ENCODE results near the gene RTN4RL2. TPM values are rescaled to one million over a fixed set of nuclear protein-coding genes. Genes with fewer than 3 reads are reported as not detected.

RTN4RL2 gene
- polyA plus RNA-seq (2012; ENCODE audit: low read depth, missing spikeins), result not detected

GRCh38 chr11:57460022-57460757, at the start of gene RTN4RL2:
Gene RTN4RL2, plus strand, starts transcription at chr11:57460528. Its CDS starts 338 bp downstream, at chr11:57460866.
- peak; percentile 78 for FAIRE-seq
- TF ChIP-seq POLR2A (IDR thresholded peaks at IDR 0.05; ENCODE audit: low read depth, low read length) (no peak), POU2F2 (IDR thresholded peaks at IDR 0.05; ENCODE audit: low read depth, low read length) (no peak), PAX5 (IDR thresholded peaks at IDR 0.05; ENCODE audit: insufficient read depth, low read length, severe bottlenecking) (no peak), POLR2AphosphoS5 (IDR thresholded peaks at IDR 0.05; ENCODE audit: low read depth, low read length) (no peak), TAF1 (IDR thresholded peaks at IDR 0.05; ENCODE audit: low read depth, low read length) (no peak), SPI1 (IDR thresholded peaks at IDR 0.05; ENCODE audit: low read depth, low read length) (no peak)

GRCh38 chr11:57413681-57414080, 46.6 kb upstream of the RTN4RL2 start:
- DNase-seq (ENCODE audit: insufficient read length, low spot score) (no peak), FAIRE-seq (no peak)
- no peak for TF ChIP-seq POLR2AphosphoS5 (IDR thresholded peaks at IDR 0.05; ENCODE audit: low read depth, low read length)

More at GRCh38 chr11:57460022-57460757, at the start of gene RTN4RL2:
- peak; percentile 84 for DNase-seq (ENCODE audit: insufficient read length, low spot score)

DNA sequence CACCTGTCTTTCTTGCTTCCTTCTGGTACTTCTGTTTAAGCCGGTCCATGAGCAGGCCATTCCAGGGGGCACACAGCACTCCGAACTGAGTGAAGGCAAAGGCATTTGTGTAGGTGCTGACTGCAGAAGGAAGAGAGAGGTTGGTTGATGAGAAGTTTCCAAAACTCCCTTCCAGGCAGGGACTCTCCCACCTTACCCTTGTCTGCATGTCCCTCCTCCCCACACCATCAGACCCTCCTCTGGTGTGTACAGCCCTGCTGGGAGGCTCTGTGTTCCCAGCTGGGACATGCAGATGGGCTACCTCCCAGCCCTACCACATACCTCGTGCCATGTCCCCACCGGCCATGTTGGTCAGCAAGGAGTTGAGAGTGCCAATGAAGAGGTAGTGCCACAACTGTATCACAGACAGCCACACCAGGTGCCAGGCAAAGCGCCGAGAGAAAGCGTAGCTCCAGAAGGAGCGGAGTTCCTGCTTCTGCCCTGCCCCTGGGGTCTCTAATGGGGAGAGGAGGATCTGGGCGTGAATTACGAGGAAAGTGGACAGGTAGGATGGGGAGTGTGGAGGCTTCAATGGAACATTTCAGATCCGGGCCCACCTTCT, 45.6 kb upstream of the RTN4RL2 start:
- TF ChIP-seq SPI1 (IDR thresholded peaks at IDR 0.05; ENCODE audit: low read depth, low read length) (no peak), POU2F2 (IDR thresholded peaks at IDR 0.05; ENCODE audit: low read depth, low read length) (no peak), POLR2A (IDR thresholded peaks at IDR 0.05; ENCODE audit: low read depth, low read length) (no peak), POLR2AphosphoS5 (IDR thresholded peaks at IDR 0.05; ENCODE audit: low read depth, low read length) (0 out of 2 replicates have a peak, but pooled peaks have one; percentile 16), TAF1 (IDR thresholded peaks at IDR 0.05; ENCODE audit: low read depth, low read length) (no peak), PAX5 (IDR thresholded peaks at IDR 0.05; ENCODE audit: insufficient read depth, low read length, severe bottlenecking) (no peak)
- FAIRE-seq (no peak), DNase-seq (ENCODE audit: insufficient read length, low spot score) (no peak)

GRCh38 chr11:57416436-57416835, 43.9 kb upstream of the RTN4RL2 start:
- no peak for FAIRE-seq
- no peak for TF ChIP-seq POU2F2 (IDR thresholded peaks at IDR 0.05; ENCODE audit: low read depth, low read length)
- no peak for TF ChIP-seq POLR2A (IDR thresholded peaks at IDR 0.05; ENCODE audit: low read depth, low read length)
- no peak for TF ChIP-seq PAX5 (IDR thresholded peaks at IDR 0.05; ENCODE audit: insufficient read depth, low read length, severe bottlenecking)
- no peak for TF ChIP-seq SPI1 (IDR thresholded peaks at IDR 0.05; ENCODE audit: low read depth, low read length)
- no peak for TF ChIP-seq POLR2AphosphoS5 (IDR thresholded peaks at IDR 0.05; ENCODE audit: low read depth, low read length)
- no peak for TF ChIP-seq TAF1 (IDR thresholded peaks at IDR 0.05; ENCODE audit: low read depth, low read length)

DNA sequence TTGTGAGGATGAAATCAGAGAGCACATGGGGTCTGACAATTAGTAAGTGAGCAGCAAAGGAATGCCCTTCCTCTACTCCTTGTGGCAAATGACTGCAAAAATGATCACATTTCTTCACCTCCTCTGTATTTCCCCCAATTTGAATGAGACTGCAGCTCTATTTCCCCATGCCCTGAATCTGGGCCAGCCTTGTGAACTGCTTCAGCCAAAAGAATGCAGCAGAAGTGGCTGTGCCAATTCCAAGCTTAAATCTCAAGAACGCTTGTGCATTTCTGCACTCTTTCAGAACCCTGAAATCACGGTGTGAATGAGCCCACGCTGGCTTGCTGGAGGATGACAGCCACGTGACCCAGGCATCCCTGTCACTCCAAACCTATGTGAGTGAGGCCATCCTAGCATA, 43.3 kb upstream of the RTN4RL2 start:
- TF ChIP-seq POU2F2 (IDR thresholded peaks at IDR 0.05; ENCODE audit: low read depth, low read length) (no peak), TAF1 (IDR thresholded peaks at IDR 0.05; ENCODE audit: low read depth, low read length) (no peak), POLR2A (IDR thresholded peaks at IDR 0.05; ENCODE audit: low read depth, low read length) (no peak), SPI1 (IDR thresholded peaks at IDR 0.05; ENCODE audit: low read depth, low read length) (no peak), POLR2AphosphoS5 (IDR thresholded peaks at IDR 0.05; ENCODE audit: low read depth, low read length) (no peak), PAX5 (IDR thresholded peaks at IDR 0.05; ENCODE audit: insufficient read depth, low read length, severe bottlenecking) (no peak)

More at GRCh38 chr11:57416436-57416835, 43.9 kb upstream of the RTN4RL2 start:
- no peak for DNase-seq (ENCODE audit: insufficient read length, low spot score)

DNA sequence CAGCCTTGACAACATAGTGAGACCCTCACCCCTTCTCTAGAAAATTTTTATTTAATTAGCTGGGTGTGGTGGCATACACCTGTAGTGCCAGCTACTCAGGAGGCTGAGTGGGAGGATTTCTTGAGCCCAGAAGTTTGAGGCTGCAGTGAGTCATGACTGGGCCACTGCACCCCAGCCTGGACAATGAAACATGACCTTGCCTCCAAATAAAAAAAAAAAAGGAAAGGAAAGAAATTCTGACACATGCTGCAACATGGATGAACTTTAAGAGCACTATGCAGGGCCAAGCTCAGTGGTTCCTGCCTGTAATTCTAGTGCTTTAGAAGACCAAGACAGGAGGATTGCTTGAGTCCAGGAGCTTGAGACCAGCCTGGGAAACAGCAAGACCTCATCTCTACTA, 42.2 kb upstream of the RTN4RL2 start:
- DNase-seq (ENCODE audit: insufficient read length, low spot score) (no peak), FAIRE-seq (no peak)
- TF ChIP-seq POLR2AphosphoS5 (IDR thresholded peaks at IDR 0.05; ENCODE audit: low read depth, low read length) (no peak), PAX5 (IDR thresholded peaks at IDR 0.05; ENCODE audit: insufficient read depth, low read length, severe bottlenecking) (no peak), SPI1 (IDR thresholded peaks at IDR 0.05; ENCODE audit: low read depth, low read length) (no peak), POU2F2 (IDR thresholded peaks at IDR 0.05; ENCODE audit: low read depth, low read length) (no peak), TAF1 (IDR thresholded peaks at IDR 0.05; ENCODE audit: low read depth, low read length) (no peak), POLR2A (IDR thresholded peaks at IDR 0.05; ENCODE audit: low read depth, low read length) (no peak)

More for the DNA sequence above, 43.3 kb upstream of the RTN4RL2 start:
- no peak for DNase-seq (ENCODE audit: insufficient read length, low spot score)
- no peak for FAIRE-seq

GRCh38 chr11:57419146-57419545, 41.2 kb upstream of the RTN4RL2 start:
- TF ChIP-seq TAF1 (IDR thresholded peaks at IDR 0.05; ENCODE audit: low read depth, low read length) (no peak), POU2F2 (IDR thresholded peaks at IDR 0.05; ENCODE audit: low read depth, low read length) (no peak), POLR2A (IDR thresholded peaks at IDR 0.05; ENCODE audit: low read depth, low read length) (no peak), POLR2AphosphoS5 (IDR thresholded peaks at IDR 0.05; ENCODE audit: low read depth, low read length) (no peak), PAX5 (IDR thresholded peaks at IDR 0.05; ENCODE audit: insufficient read depth, low read length, severe bottlenecking) (no peak)
- FAIRE-seq, result no peak
- no peak for DNase-seq (ENCODE audit: insufficient read length, low spot score)

DNA sequence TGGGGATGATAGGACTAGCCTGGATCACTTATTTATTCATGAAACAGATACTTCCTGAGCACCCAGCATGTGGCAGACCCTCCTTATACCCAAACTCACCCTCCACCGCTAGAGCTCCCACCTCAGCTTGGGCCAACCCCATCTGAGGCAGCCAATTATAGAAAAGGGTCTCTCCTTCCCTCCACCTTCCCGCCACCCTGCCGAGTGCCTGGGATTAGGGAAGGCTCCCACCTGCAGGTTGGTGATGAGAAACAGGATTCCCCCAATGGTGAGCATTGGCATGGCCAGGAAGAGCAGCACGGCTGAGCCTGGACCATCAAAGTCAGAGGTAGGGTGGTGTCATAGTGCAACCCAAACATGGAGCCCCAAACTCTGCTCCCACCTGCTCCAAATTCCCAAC, 39.3 kb upstream of the RTN4RL2 start:
- no peak for DNase-seq (ENCODE audit: insufficient read length, low spot score)
- no peak for FAIRE-seq
- no peak for TF ChIP-seq PAX5 (IDR thresholded peaks at IDR 0.05; ENCODE audit: insufficient read depth, low read length, severe bottlenecking)
- 0 out of 2 replicates have a peak, but pooled peaks have one; percentile 33 for TF ChIP-seq POLR2A (IDR thresholded peaks at IDR 0.05; ENCODE audit: low read depth, low read length)
- TF ChIP-seq POU2F2 (IDR thresholded peaks at IDR 0.05; ENCODE audit: low read depth, low read length), result no peak
- no peak for TF ChIP-seq SPI1 (IDR thresholded peaks at IDR 0.05; ENCODE audit: low read depth, low read length)
- TF ChIP-seq POLR2AphosphoS5 (IDR thresholded peaks at IDR 0.05; ENCODE audit: low read depth, low read length), result peak; percentile 55; the same call in 1 of the 2 replicates

- FAIRE-seq (no peak), DNase-seq (ENCODE audit: insufficient read length, low spot score) (no peak)
- TF ChIP-seq TAF1 (IDR thresholded peaks at IDR 0.05; ENCODE audit: low read depth, low read length) (no peak), POLR2A (IDR thresholded peaks at IDR 0.05; ENCODE audit: low read depth, low read length) (no peak), POLR2AphosphoS5 (IDR thresholded peaks at IDR 0.05; ENCODE audit: low read depth, low read length) (no peak), SPI1 (IDR thresholded peaks at IDR 0.05; ENCODE audit: low read depth, low read length) (no peak), PAX5 (IDR thresholded peaks at IDR 0.05; ENCODE audit: insufficient read depth, low read length, severe bottlenecking) (no peak), POU2F2 (IDR thresholded peaks at IDR 0.05; ENCODE audit: low read depth, low read length) (no peak)
Observed at GRCh38 chr11:57421805-57422204, 38.5 kb upstream of the RTN4RL2 start.
